Stimulated activated CD4-positive, alpha-beta T cell treated with anti-CD3 and anti-CD28 coated beads, Interleukin-12 subunit alpha, Interleukin-12 subunit beta, amount 100 ng/mL, for 48 hours (primary cell): ENCODE measurements around the gene ABHD12.
"Not testable (repeated sequence)": the region's sequence is repeated elsewhere in the genome, so short reads cannot be mapped to it uniquely, and the experiment has no call there.

ENCODE experiments used
- DNase-seq, 3 donors: peaks; one replicate each; pipeline ENCODE4 v3.0.0-alpha.2; 2020; ENCODE audit warnings: low read depth in 2 of 3, low spot score in 1 of 3

Gene ABHD12

DNA sequence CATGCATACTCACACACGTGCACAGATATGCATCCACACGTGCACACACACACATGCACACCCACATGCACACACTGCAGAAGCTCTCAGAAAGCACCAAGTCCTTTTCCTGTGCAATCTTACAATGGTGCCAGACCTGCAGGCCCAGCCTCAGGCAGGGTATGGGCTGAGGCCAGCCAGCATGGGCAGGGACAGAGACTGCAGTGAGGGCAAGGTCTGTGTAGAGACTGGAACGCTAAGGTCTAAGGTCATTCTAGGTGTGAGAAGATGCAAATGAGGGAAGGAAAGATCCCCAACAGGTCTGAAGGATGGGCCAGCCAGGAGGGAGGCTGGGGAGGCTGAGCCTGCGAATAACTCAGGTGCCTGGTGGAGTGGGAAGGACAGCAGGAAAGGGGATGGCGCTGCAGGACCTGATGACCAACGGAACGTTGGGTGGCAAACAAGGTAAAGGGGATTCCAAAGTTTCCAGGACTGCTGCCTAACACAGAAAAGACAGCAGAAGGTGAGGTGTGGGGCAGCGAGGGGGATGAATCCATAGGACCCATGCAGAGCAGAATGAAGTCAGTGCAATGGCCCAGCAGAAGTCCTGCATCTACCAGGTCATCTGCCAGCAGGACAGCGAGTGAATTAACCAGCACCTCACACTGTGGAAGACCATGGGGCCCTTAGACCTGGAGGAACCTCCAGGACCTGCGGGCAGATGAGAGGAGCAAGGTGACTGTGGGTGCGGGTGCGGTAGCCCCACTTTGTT lies 67.0 kb downstream of the ABHD12 start:
- no peak for DNase-seq

DNA sequence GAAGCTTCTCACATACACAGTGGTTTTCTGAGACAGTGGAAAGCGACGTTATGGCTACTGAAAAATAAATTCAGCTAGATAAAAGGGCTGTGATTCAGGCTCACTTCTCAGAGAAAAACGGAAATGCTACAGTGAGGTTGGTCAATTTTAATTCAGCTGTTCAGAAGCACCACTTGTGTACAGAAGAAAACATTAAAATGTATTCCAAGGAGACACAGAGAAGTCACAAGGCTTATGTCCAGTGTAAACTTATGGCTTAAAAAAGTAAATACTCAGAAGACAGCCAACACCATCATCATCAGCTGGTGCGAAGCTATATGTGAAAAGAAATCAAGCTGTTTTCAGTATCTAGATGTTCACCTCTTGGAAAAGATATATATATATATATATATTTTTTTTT lies 68.6 kb downstream of the ABHD12 start:
- DNase-seq: no peak

DNA sequence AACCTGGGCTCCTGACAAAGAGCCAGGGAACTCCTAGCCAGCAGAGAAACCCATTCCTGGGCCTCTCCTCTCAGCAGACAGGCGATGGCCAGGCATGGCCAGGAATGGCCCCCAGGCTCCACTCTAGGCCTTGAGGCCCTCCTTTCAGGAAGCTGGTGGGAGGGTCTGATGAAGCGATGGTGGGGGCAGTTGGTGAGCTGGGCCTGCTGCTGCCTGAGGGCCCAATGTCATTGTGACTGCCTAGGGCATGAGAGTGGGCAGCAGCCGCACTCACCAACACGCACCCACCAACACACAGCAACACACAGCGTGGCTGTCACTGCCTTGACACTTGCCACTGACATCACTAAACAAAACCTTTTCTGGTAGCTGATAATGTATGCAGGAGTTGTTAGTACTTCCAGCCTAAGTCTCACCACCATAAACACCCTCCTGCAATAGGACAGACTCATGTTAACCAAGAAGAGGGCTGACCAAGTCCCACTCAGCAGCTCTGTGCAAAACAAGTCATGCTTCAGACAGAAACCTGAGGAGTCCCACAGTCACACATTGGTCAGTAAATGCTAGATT lies 69.3 kb downstream of the ABHD12 start:
- no peak for DNase-seq

DNA sequence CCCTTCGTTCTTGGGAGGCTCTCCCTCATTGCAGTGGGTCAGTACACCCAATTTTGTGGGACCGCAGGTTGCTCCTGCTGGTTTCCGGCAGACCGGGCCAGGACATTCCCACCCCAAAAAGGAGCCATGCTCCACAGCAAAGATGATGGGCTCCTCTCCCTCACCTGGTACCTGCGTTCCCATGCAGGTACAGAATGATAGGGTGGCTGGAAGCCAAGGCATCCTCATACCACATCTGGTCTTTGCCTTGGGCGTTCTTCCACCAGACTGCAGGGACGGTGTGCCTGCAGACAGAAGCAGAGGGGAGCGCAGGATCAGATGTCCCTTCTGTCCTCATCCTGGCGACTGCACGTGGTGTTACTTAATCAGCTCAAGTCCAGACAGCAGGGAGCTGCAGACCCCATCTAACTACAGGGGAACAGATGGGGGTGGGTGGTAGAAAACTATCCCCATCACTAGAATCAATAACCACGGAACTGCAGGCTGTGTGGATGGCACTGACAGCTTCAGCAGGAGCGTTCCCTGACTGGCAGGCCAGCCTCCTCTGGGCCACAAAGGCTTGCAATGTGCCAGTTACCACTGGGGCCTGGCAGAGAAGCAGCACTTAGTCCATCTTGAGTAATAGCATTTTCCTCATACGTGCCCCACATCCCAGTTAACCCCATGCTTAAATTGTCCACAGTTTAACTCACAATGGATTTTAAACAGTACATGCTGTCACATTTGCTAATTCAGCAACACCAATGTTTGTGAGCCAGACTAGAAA lies 70.4 kb downstream of the ABHD12 start:
- no peak for DNase-seq

DNA sequence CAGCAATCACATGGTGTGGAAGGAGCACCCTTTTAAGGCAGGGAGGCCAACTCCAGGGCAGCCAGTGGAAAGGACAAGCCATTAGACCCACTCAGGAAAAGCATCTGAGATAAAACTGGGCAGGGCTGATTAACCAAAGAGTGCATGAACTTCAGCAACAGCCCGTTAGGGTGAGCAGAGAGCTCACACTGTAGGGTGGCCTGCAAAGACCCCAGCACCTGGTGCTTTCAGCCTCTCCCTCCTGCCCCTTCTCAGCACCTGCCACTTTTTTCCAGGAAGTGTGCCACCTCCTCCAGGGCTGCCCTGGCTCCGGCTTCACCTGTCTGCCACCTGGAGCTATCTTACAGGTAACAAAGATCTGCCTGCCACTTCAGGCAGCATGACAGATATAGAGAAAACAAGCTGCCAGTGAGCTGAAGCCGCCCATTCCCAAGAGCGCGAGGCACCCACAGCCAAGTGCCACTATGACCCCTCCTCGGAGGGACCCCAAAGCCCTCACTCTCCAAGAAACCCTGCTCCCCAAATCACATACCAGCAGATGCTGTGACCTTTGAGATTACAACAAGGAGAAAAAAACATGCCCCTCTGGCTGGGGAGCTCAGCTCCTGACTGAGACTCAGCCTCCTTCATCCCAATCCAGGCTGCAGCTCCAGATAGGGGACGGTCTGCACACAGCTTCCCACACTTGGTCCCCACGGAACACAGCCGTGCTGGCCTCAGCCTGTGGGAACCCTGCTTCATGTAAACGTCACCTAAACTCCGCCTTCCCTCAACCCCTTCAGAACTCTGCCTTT lies 71.2 kb downstream of the ABHD12 start:
- DNase-seq: no peak

DNA sequence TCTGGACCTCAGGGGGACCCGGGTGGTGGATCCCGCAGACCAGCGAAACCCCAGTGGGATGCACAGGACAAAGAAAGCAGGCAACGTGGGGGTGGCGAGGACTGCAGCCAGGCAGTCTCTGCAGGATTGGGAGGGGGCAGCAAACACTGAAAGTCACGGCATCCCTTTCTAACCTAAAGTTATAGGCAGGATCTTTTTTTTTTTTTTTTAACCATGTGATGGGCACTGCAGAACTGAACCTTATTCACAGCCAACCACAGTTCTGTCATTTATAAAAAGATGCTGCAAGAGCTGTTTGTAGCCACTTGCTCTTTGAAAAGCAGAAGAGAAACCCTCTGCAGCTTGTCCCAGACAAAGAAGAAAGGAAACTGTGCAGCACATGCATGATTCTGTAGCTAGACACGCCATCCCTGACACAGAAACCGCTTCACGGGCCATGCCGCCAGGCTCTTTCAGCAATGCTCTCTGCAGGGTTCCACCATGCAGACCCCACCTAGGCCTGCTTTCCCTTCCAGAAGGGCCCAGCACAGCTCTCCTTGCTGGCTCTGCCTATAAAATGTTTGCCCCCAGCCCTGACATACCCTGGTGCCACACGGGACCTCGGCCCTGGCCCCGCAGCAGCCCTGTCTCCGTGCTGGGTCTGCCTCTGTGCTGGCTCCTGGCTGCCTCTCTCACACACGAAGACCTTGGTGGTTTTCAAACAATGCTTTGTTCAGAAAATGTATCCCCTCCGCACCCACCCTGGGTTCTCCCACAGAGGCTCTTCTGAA lies 72.0 kb downstream of the ABHD12 start:
- no peak for DNase-seq

DNA sequence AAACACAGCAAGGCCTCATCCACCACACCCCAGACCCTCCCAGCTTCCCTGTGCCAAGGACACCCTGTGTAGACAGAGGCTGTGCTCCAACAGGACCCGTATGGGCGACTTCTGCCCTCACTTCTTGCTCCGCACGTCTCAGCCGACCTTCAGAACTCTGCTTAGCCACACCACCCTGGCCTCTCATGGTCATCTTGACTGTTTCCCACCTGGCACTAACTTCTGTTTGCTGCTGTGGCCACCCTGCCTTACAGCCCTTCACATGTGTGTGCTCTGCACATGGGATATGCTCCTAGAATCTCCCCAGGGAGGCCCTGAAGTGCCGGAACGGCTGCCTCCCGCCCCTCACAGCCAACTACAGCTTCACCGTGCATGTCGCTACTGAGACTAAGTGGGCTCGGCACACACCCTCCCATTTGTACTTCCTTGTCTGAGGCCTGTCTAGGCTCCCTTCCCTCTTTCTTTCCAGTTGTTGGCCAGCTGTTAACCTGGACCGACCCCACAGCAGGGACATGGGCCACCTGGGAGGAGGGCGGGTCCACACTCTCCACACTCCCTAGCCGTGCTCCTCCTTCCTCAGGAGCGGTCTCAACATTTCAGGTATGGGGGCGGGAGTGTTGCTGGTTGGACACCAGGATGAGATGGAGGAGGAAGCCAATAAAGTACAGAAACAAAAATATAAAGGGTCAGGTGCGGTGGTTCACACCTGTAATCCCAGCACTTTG lies 73.1 kb downstream of the ABHD12 start:
- DNase-seq: no peak

DNA sequence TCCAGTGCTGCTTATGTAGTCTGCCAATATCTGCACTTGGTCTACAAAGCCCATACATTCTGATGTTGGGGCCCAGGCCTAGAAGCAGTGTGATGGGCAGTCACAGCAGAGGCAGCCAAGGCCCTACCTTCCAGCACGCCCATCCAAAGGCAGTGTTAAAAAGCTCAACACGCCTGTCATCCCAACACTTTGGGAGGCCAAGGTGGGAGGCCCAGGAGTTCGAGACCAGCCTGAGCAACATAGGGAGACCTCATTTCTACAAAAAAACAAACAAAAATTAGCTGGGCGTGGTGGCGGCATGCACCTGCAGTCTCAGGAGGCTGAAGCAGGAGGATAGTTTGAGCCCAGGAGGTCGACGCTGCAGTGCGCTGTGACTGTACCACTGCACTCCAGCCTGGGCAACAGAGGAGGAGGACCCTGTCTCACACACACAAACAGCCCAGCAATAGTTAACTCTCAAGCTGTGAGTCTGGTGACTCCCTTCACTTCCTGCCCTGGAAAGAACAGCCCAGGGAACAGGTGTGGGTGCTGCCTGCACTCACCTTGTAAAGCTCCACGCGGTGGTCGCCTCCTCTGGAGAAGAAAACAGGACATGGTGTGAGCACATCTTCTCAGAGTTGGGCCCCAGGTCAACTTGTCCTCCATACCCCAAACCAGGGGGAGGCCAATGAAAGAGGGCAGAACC lies 74.0 kb downstream of the ABHD12 start:
- no peak for DNase-seq

DNA sequence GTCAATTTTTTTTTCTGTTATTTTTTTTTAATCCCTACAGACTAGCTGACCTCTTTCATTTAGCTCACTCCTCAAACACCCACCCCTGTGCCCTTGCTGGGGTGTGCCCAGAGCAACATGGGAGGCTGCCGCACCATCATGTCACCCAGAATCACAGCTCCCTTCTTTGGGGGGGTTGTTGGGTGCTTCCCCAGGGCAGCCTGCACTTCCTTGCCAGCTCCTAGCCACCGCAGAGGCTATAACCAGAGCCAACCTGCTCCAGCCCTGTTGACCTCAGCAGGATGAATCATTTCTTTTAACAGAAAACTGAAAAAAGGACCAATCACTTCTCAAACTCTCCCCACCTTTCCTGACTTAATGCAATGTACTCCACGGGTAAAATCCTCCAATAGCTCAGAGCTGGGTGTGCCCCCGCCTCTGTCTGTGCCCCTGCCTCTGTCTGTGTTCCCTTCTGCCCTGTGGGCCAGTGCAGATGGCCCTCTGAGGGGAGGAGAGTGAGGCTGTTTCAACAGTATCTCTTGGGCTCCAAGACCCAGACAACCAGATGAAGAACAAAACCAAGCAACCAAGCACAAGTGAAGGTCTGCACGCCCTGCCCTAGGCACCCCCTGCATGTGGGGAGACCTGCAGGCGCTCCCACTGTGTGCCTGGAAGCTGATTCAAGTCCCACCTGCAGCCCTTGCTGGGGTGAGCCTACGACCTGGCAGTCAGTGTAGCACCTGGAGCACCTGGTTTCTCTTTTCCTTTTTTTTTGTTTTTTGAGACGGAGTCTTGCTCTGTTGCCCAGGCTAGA lies 75.0 kb downstream of the ABHD12 start:
- no peak for DNase-seq

DNA sequence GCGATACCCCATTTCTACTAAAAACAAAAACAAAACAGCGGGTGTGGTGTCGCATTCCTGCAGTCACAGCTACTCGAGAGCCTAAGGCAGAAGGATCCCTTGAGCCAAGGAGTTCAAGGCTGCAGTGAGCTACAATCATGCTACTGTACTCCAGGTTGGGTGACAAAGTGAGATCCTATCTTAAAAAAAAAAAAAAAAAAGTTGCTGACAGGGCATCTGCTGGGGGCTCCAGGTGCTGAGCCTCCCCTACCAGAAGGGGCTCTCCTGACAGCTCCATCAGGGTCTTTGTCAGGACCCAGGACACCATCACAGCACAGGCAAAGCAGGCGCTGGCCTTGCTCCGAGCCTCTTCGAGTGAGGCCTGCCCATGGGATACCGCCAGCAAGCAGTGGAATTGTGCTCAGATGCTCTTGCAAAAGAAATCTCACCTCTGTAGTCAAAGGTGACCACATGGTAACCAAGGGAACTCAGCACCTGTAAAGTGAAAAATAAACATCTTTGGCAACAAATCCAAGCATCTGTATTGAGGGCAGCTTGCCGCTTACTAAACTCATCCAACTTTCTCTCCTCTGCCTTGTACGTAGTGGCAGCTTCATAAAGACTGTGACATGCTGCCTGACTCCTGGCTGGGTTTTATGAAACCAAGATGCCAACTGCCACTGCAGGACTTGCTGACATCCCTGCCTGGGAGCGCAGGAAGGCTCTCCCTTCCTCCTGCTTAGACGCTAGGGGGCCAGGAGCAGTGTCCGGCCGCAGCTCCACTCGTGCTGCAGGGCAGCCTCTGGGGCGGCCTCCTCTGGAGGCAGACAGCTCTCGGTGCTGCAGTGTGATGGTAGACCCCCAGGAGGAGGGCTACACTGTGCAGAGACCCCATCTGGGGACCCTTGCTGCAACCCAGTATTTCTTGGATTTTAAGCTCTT lies 75.9 kb downstream of the ABHD12 start:
- DNase-seq: no peak

DNA sequence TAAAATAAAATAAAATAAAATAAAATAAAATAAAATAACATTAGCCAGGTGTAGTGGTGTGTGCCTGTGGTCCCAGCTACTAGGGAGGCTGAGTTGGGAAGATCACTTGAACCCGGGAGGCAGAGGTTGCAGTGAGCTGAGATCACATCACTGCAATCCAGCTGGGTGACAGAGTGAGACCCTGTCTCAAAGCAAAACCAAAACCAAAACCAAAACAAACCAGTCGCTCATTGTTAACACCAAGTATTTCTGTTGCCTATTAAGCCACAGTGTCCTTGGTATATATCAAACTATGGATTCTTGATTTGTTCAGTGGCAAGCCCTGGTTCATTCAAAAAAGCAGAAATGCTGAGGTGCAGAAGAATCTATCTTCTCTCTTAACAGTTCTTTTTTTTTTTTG lies 77.0 kb downstream of the ABHD12 start:
- no peak for DNase-seq

DNA sequence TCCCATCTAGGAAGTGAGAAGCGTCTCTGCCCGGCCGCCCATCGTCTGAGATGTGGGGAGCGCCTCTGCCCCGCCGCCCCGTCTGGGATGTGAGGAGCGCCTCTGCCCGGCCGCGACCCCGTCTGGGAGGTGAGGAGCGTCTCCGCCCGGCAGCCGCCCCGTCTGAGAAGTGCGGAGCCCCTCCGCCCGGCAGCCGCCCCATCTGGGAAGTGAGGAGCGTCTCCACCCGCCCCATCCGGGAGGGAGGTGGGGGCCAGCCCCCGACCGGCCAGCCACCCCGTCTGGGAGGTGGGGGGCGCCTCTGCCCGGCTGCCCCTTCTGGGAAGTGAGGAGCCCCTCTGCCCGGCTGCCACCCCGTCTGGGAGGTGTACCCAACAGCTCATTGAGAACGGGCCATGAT lies 77.9 kb downstream of the ABHD12 start:
- DNase-seq: not testable (repeated sequence)

DNA sequence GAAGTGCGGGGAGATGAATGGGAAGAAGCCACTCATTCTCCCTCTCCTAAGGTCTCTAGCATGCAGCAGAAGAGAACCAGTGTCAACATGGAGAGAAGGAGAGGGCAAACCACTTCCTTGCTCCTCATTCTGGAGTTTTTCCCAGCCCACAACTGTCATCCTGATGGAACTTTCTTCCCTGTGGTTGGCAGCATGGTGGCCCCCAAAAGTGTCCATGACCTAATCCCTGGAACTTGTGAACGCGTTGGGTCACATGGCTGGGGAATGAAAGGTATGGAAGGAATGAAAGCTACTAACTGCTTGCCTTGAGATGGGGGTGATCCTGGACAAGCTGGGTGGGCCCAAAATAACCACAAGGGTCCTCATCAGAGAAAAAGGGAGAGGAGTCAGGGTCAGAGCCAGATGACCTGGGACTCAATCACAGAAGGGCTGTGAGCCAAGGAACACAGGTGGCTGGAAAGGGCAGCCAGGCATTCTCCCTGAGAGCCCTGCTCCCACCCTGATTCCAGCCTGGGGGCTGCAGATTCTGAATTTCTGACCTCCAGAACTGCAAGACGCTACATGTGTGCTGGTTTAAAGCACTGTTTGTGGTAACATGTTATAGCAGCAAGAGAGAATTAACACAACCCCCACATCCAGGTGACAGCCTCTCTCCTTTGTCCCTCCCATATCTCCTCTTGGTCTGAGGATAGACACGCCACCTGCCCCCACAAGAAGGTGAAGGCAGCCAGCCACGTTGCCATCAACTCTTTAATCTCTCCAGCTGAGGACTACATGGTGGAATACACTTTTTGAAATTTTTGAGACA lies 79.5 kb downstream of the ABHD12 start:
- DNase-seq: no peak

DNA sequence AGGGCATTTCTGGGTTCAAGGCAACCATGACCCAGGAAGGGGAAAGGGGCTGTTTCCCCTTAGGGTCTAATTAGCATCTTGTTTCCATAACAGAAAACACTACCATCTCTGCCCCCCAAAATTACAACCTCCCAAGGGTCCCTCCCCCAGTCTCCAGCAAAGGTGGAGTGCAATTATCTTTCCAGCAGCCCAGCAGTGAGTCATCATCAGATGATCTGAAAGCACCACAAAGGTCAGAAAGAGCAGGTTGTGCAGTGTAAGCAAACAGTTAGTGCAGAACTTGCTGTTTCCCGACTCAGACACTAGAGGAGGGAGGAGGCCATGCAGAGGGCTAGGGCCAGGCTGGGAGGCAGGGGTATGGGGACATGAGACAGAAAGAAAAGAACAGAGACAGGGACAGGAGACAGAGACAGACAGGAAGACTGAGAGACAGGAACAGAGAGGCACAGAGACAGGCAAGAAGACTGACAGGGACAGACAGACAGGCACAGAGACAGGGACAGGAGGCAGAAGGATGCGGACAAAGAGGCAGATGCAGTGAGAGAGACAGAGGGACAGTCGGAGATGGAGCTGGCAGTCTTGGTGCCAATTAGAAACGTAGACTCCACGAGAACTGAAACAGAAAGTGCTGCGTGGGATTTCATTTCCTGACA lies 80.2 kb downstream of the ABHD12 start:
- peak; percentile 40 to 58 (median 44) for DNase-seq

DNA sequence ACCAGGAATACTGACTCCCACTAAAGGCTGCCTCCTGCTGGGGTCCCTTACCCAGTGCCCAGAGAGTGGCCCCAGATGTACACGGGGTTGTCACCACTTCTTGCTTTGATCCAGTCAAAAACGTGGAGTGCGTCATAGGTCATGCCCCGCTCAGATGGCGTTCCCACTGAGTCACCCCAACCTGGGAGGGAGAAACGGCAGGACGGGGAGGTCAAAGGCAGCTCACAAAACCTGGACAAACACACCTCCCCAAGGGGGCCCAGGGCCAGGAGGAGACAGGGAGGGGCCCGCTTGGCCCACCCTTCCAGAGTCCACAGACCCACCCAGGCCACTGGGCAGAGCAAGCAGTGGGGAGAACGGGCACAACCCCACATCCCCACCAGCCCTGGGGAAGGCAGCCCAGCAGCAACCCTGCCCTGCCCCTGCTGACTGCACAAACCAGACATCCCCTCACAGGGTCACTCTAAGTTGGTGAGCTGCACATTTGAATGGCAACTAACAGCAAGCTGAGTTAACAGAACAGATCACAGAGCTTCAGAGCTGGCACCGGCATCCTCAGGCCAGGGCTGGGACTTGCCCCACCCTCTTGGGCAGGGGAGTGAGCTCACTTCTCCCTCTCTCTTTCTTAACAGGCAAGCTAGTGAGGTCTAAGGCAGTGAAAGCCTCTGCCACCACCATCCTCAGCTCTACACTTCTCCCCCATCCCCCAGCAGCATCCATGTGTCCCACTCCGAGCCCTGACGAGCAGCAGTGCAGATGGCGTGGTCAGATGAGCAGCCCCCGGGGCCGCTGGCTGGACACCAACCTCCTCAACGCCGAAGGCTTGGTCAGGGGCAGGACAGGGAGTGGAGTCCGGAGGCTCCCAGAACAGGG lies 81.0 kb downstream of the ABHD12 start:
- DNase-seq: no peak
